Muscle layer of colon (tissue), 2 donors: Measurements from ENCODE around the gene LFNG.
"Not testable (repeated sequence)": the region's sequence is repeated elsewhere in the genome, so short reads cannot be mapped to it uniquely, and the experiment has no call there.

Source experiments
- H3K27ac ChIP-seq: one replicate; pipeline ENCODE4 v1.7.0; 2013; ENCODE audit warnings: low read depth, mild to moderate bottlenecking, low read length, moderate library complexity
- H3K27me3 ChIP-seq, 2 donors: one replicate each; pipeline ENCODE4 v1.7.0; 2013; ENCODE audit warnings: low read length in 2 of 2, mild to moderate bottlenecking in 2 of 2; ENCODE audit not compliant: insufficient read depth in 2 of 2, control insufficient read depth in 1 of 2
- H3K36me3 ChIP-seq: one replicate; pipeline ENCODE4 v1.7.0; 2013; ENCODE audit warnings: mild to moderate bottlenecking, low read length; ENCODE audit not compliant: insufficient read depth
- H3K4me1 ChIP-seq: one replicate; pipeline ENCODE4 v1.7.0; 2013; ENCODE audit warnings: mild to moderate bottlenecking, low read length; ENCODE audit not compliant: insufficient read depth
- H3K4me3 ChIP-seq, 2 donors: one replicate each; pipeline ENCODE4 v1.7.0; 2013; ENCODE audit warnings: low read length in 2 of 2, low read depth in 1 of 2, mild to moderate bottlenecking in 1 of 2, moderate library complexity in 1 of 2
- H3K9ac ChIP-seq: one replicate; pipeline ENCODE4 v1.7.0; 2013; ENCODE audit warnings: low read length
- H3K9me3 ChIP-seq: one replicate; pipeline ENCODE4 v1.7.0; 2013; ENCODE audit warnings: mild to moderate bottlenecking, low read length
- donor health status: abdominal sarcoma.
- donor health status: Adenocarcinoma of cecum.

Gene LFNG

GRCh38 chr7:2546776-2547586 is 27.4 kb downstream of the LFNG start:
- no peak overlapping the region for H3K27ac ChIP-seq
- no peak overlapping the region for H3K4me3 ChIP-seq
- H3K9me3 ChIP-seq, result no peaks in the 10 kb centered on the region
- no peaks in the 10 kb centered on the region for H3K4me1 ChIP-seq
- peaks cover 18% of the 10 kb centered on the region for H3K36me3 ChIP-seq
- H3K9ac ChIP-seq, result no peak overlapping the region
- no peaks in the 10 kb centered on the region for H3K27me3 ChIP-seq

GRCh38 chr7:2551418-2551817 is 31.8 kb downstream of the LFNG start:
- Histone ChIP-seq H3K27ac (no peak overlapping the region), H3K36me3 (peaks cover 11% of the 10 kb centered on the region), H3K9ac (no peak overlapping the region)

GRCh38 chr7:2553108-2553507 is 33.5 kb downstream of the LFNG start:
- no peak overlapping the region for H3K9ac ChIP-seq
- H3K9me3 ChIP-seq, result no peaks in the 10 kb centered on the region
- H3K27me3 ChIP-seq, result no peaks in the 10 kb centered on the region
- peaks cover 19% of the 10 kb centered on the region for H3K4me1 ChIP-seq
- H3K27ac ChIP-seq, result no peak overlapping the region
- no peak overlapping the region for H3K4me3 ChIP-seq
- peaks cover 8% of the 10 kb centered on the region for H3K36me3 ChIP-seq

More at GRCh38 chr7:2551418-2551817, 31.8 kb downstream of the LFNG start:
- Histone ChIP-seq H3K4me3 (no peak overlapping the region), H3K4me1 (peaks cover 17% of the 10 kb centered on the region), H3K27me3 (no peaks in the 10 kb centered on the region), H3K9me3 (no peaks in the 10 kb centered on the region)

GRCh38 chr7:2553831-2554581 is 34.4 kb downstream of the LFNG start:
- Histone ChIP-seq H3K4me1 (peaks cover 24% of the 10 kb centered on the region), H3K9ac (peak overlapping the region; percentile 57), H3K9me3 (no peaks in the 10 kb centered on the region), H3K27ac (peak overlapping the region; percentile 52), H3K36me3 (peaks cover 6% of the 10 kb centered on the region), H3K27me3 (no peaks in the 10 kb centered on the region), H3K4me3 (peak overlapping the region; percentile 80 to 93)

GRCh38 chr7:2554661-2555111 is 35.1 kb downstream of the LFNG start:
- Histone ChIP-seq H3K4me1 (peaks cover 26% of the 10 kb centered on the region), H3K27ac (peak overlapping the region; percentile 52), H3K4me3 (peak overlapping the region; percentile 80 to 93), H3K27me3 (no peaks in the 10 kb centered on the region), H3K36me3 (peaks cover 6% of the 10 kb centered on the region), H3K9me3 (no peaks in the 10 kb centered on the region), H3K9ac (peak overlapping the region; percentile 57)

GRCh38 chr7:2555121-2556052 is 35.8 kb downstream of the LFNG start, which contains the start of gene BRAT1:
Gene BRAT1 (minus strand): TSS chr7:2555524. CDS start chr7:2554431, 1,093 bp downstream.
- H3K4me1 ChIP-seq, result peaks cover 32% of the 10 kb centered on the region
- peak within 1 kb of the TSS; percentile 100 for H3K27ac ChIP-seq
- no peaks in the 10 kb centered on the region for H3K9me3 ChIP-seq
- peak within 1 kb of the TSS; percentile 80 to 93 for H3K4me3 ChIP-seq
- H3K9ac ChIP-seq, result peak within 1 kb of the TSS; percentile 57
- no peaks in the 10 kb centered on the region for H3K27me3 ChIP-seq
- H3K36me3 ChIP-seq, result peaks cover 6% of the 10 kb centered on the region

- Histone ChIP-seq H3K9me3 (no peaks in the 10 kb centered on the region), H3K4me1 (peaks cover 25% of the 10 kb centered on the region), H3K36me3 (no peaks in the 10 kb centered on the region), H3K27ac (peak within 1 kb of the TSS; percentile 55), H3K4me3 (peak within 1 kb of the TSS; percentile 81 to 98), H3K27me3 (no peaks in the 10 kb centered on the region), H3K9ac (no peak within 1 kb of the TSS)
Observed at GRCh38 chr7:2558629-2559282, 39.2 kb downstream of the LFNG start, which contains the start of gene IQCE. Gene IQCE (plus strand): TSS chr7:2558979. CDS start chr7:2559182, 203 bp downstream.

- Histone ChIP-seq H3K36me3 (no peaks in the 10 kb centered on the region), H3K9ac (no peak overlapping the region), H3K27ac (peak overlapping the region; percentile 55), H3K4me1 (peaks cover 18% of the 10 kb centered on the region), H3K27me3 (no peaks in the 10 kb centered on the region), H3K4me3 (peak overlapping the region; percentile 81 to 98), H3K9me3 (no peaks in the 10 kb centered on the region)
Observed at GRCh38 chr7:2559283-2559950, 39.8 kb downstream of the LFNG start.

- not testable (repeated sequence) for H3K9ac ChIP-seq, H3K36me3 ChIP-seq, H3K27ac ChIP-seq, H3K4me1 ChIP-seq, H3K9me3 ChIP-seq, H3K27me3 ChIP-seq, H3K4me3 ChIP-seq
Observed at GRCh38 chr7:2563955-2564354, 44.4 kb downstream of the LFNG start.

- Histone ChIP-seq H3K9ac (no peak overlapping the region), H3K27me3 (no peaks in the 10 kb centered on the region), H3K4me1 (peaks cover 2% of the 10 kb centered on the region), H3K36me3 (no peaks in the 10 kb centered on the region), H3K9me3 (no peaks in the 10 kb centered on the region), H3K4me3 (no peak overlapping the region), H3K27ac (no peak overlapping the region)
Observed at GRCh38 chr7:2564970-2565540, 45.5 kb downstream of the LFNG start.
